Immature natural killer cell (primary cell): ENCODE data around the gene KRTAP5-1. TPM values are rescaled to one million over a fixed set of nuclear protein-coding genes. Genes with fewer than 3 reads are reported as not detected.
A peak's percentile ranks its signal among the peaks of the same experiment; 100 is the strongest.
"Not testable (repeated sequence)": the region's sequence is repeated elsewhere in the genome, so short reads cannot be mapped to it uniquely, and the experiment has no call there.

Experiments used
- DNase-seq, 3 donors: peaks; one replicate each; pipeline ENCODE4 v3.0.0; 2022; ENCODE audit warnings: mixed read lengths in 1 of 3
- H3K27ac Mint-ChIP-seq, 6 donors: one replicate each; pipeline ENCODE4 v1.8.0; 2020; ENCODE audit warnings: mixed read lengths in 6 of 6, mild to moderate bottlenecking in 5 of 6, inconsistent platforms in 4 of 6, moderate library complexity in 3 of 6
- H3K27me3 Mint-ChIP-seq, 3 donors: one replicate each; pipeline ENCODE4 v1.8.0; 2020 to 2021; ENCODE audit warnings: low read depth in 3 of 3, mild to moderate bottlenecking in 3 of 3, mixed read lengths in 3 of 3, moderate library complexity in 3 of 3, inconsistent platforms in 1 of 3
- H3K36me3 Mint-ChIP-seq, 3 donors: one replicate each; pipeline ENCODE4 v1.8.0; 2020; ENCODE audit warnings: mixed read lengths in 3 of 3, inconsistent platforms in 2 of 3, mild to moderate bottlenecking in 2 of 3
- H3K4me1 Mint-ChIP-seq, 2 donors: one replicate each; pipeline ENCODE4 v1.8.0; 2020; ENCODE audit warnings: inconsistent platforms in 2 of 2, mild to moderate bottlenecking in 2 of 2, mixed read lengths in 2 of 2, moderate library complexity in 1 of 2
- H3K4me3 Mint-ChIP-seq, 5 donors: one replicate each; pipeline ENCODE4 v1.8.0; 2020; ENCODE audit warnings: mild to moderate bottlenecking in 5 of 5, mixed read lengths in 5 of 5, inconsistent platforms in 3 of 5, moderate library complexity in 3 of 5
- H3K9me3 Mint-ChIP-seq, 6 donors: one replicate each; pipeline ENCODE4 v1.8.0; 2020; ENCODE audit warnings: mild to moderate bottlenecking in 6 of 6, mixed read lengths in 6 of 6, inconsistent platforms in 4 of 6, moderate library complexity in 3 of 6
- polyA plus RNA-seq, 3 donors: library from polyadenylated mRNA; unstranded; fragments of 300-500 nt; fragmentation: Illumina TruSeq; gene quantifications; one replicate each; pipeline ENCODE4 v1.2.3, GENCODE V29; 2021

Gene KRTAP5-1
- polyA plus RNA-seq, 3 donors from 2014 or later, result not detected

GRCh38 chr11:1596576-1597121 lies 11.6 kb upstream of the KRTAP5-1 start:
- not testable (repeated sequence) for H3K9me3 Mint-ChIP-seq, H3K4me3 Mint-ChIP-seq, H3K27ac Mint-ChIP-seq, H3K4me1 Mint-ChIP-seq, H3K36me3 Mint-ChIP-seq, DNase-seq
- peaks cover 1 to 13% (median 11%) of the 10 kb centered on the region in 3 donors for H3K27me3 Mint-ChIP-seq

- H3K27ac Mint-ChIP-seq, DNase-seq, H3K4me1 Mint-ChIP-seq, H3K9me3 Mint-ChIP-seq, H3K4me3 Mint-ChIP-seq, H3K36me3 Mint-ChIP-seq: not testable (repeated sequence)
- peaks cover 1 to 13% (median 11%) of the 10 kb centered on the region in 3 donors for H3K27me3 Mint-ChIP-seq
Observed at GRCh38 chr11:1595994-1596575, 11.0 kb upstream of the KRTAP5-1 start.

- H3K9me3 Mint-ChIP-seq, result peaks cover 0 to 2% (median 0%) of the 10 kb centered on the region in 6 donors
- H3K27me3 Mint-ChIP-seq, result peaks cover 0 to 11% (median 10%) of the 10 kb centered on the region in 3 donors
- no peak overlapping the region for H3K4me3 Mint-ChIP-seq
- H3K4me1 Mint-ChIP-seq, result peaks cover 23 to 25% of the 10 kb centered on the region in 2 donors
- peaks cover 0 to 5% (median 5%) of the 10 kb centered on the region in 3 donors for H3K36me3 Mint-ChIP-seq
- H3K27ac Mint-ChIP-seq, result peak overlapping the region in 1 of 6 donors; percentile 1
- DNase-seq, result no peak
Observed at GRCh38 chr11:1592628-1593027, 7.5 kb upstream of the KRTAP5-1 start.

- Mint-ChIP-seq H3K4me1 (peaks cover 25 to 30% of the 10 kb centered on the region in 2 donors), H3K27me3 (peaks cover under 1 to 5% (median 4%) of the 10 kb centered on the region in 3 donors), H3K4me3 (peak overlapping the region in 3 of 5 donors; percentile 35 to 59 (median 46)), H3K27ac (peak overlapping the region in 4 of 6 donors; percentile 36 to 76 (median 58)), H3K9me3 (peaks cover 0 to 2% (median 0%) of the 10 kb centered on the region in 6 donors), H3K36me3 (peaks cover 0 to 5% (median 5%) of the 10 kb centered on the region in 3 donors)
- DNase-seq, result no peak
Observed at GRCh38 chr11:1589996-1590395, 4.9 kb upstream of the KRTAP5-1 start.

- H3K27ac Mint-ChIP-seq, result peak overlapping the region; percentile 78 to 89 (median 86)
Observed at GRCh38 chr11:1589191-1589963, 4.3 kb upstream of the KRTAP5-1 start.

GRCh38 chr11:1586699-1587098 lies 1.6 kb upstream of the KRTAP5-1 start:
- DNase-seq, result no peak
- H3K9me3 Mint-ChIP-seq, result peaks cover 0 to 2% (median 0%) of the 10 kb centered on the region in 6 donors
- peaks cover 37 to 39% of the 10 kb centered on the region in 2 donors for H3K4me1 Mint-ChIP-seq
- peaks cover 0 to 5% (median 5%) of the 10 kb centered on the region in 3 donors for H3K36me3 Mint-ChIP-seq
- no peak overlapping the region for H3K27ac Mint-ChIP-seq
- no peak overlapping the region for H3K4me3 Mint-ChIP-seq
- H3K27me3 Mint-ChIP-seq, result peaks cover 3 to 9% (median 6%) of the 10 kb centered on the region in 3 donors

More at GRCh38 chr11:1589191-1589963, 4.3 kb upstream of the KRTAP5-1 start:
- Mint-ChIP-seq H3K4me3 (peak overlapping the region; percentile 73 to 90 (median 79)), H3K4me1 (peaks cover 31 to 35% of the 10 kb centered on the region in 2 donors)
- H3K27me3 Mint-ChIP-seq, H3K9me3 Mint-ChIP-seq, H3K36me3 Mint-ChIP-seq: not testable (repeated sequence)
- peak in 1 of 3 donors; percentile 25 for DNase-seq

- not testable (repeated sequence) for H3K9me3 Mint-ChIP-seq, H3K36me3 Mint-ChIP-seq, DNase-seq, H3K4me3 Mint-ChIP-seq, H3K27ac Mint-ChIP-seq
- peaks cover 14 to 18% of the 10 kb centered on the region in 2 donors for H3K4me1 Mint-ChIP-seq
- H3K27me3 Mint-ChIP-seq, result peaks cover 3 to 14% (median 6%) of the 10 kb centered on the region in 3 donors
Observed at GRCh38 chr11:1582909-1583308, 2.2 kb downstream of the KRTAP5-1 start.

- Mint-ChIP-seq H3K27ac (no peak overlapping the region), H3K4me1 (peaks cover 12 to 16% of the 10 kb centered on the region in 2 donors), H3K36me3 (peaks cover 0 to 6% (median 0%) of the 10 kb centered on the region in 3 donors), H3K27me3 (peaks cover 3 to 14% (median 6%) of the 10 kb centered on the region in 3 donors), H3K4me3 (no peak overlapping the region), H3K9me3 (peaks cover 0 to 5% (median 1%) of the 10 kb centered on the region in 6 donors)
- DNase-seq, result no peak
Observed at GRCh38 chr11:1581976-1582375, 3.1 kb downstream of the KRTAP5-1 start.

GRCh38 chr11:1576825-1577224 lies 8.3 kb downstream of the KRTAP5-1 start:
- H3K4me3 Mint-ChIP-seq, result peak overlapping the region in 3 of 5 donors; percentile 18 to 51 (median 26)
- peak overlapping the region in 1 of 6 donors; percentile 40 for H3K27ac Mint-ChIP-seq
- peaks cover 0 to 6% (median 0%) of the 10 kb centered on the region in 3 donors for H3K36me3 Mint-ChIP-seq
- H3K27me3 Mint-ChIP-seq, result peaks cover 10 to 16% (median 10%) of the 10 kb centered on the region in 3 donors
- peaks cover 5 to 8% of the 10 kb centered on the region in 2 donors for H3K4me1 Mint-ChIP-seq
- no peak for DNase-seq
- peaks cover 0 to 5% (median 1%) of the 10 kb centered on the region in 6 donors for H3K9me3 Mint-ChIP-seq

- DNase-seq, H3K36me3 Mint-ChIP-seq, H3K27ac Mint-ChIP-seq, H3K9me3 Mint-ChIP-seq: not testable (repeated sequence)
- H3K27me3 Mint-ChIP-seq, result peaks cover 10 to 16% (median 12%) of the 10 kb centered on the region in 3 donors
- H3K4me3 Mint-ChIP-seq, result peak overlapping the region in 3 of 5 donors; percentile 39 to 61 (median 50)
- peaks cover 5 to 10% of the 10 kb centered on the region in 2 donors for H3K4me1 Mint-ChIP-seq
Observed at GRCh38 chr11:1575756-1576155, 9.3 kb downstream of the KRTAP5-1 start.

GRCh38 chr11:1574933-1575242 lies 10.2 kb downstream of the KRTAP5-1 start:
- H3K36me3 Mint-ChIP-seq, result peaks cover 0 to 6% (median 0%) of the 10 kb centered on the region in 3 donors
- H3K27ac Mint-ChIP-seq, result peak overlapping the region in 2 of 6 donors; percentile 16 to 45
- H3K27me3 Mint-ChIP-seq, result peaks cover 10 to 24% (median 14%) of the 10 kb centered on the region in 3 donors
- peaks cover 5 to 18% of the 10 kb centered on the region in 2 donors for H3K4me1 Mint-ChIP-seq
- DNase-seq, result no peak
- peak overlapping the region; percentile 27 to 61 (median 50) for H3K4me3 Mint-ChIP-seq
- H3K9me3 Mint-ChIP-seq, result peaks cover 0 to 5% (median 1%) of the 10 kb centered on the region in 6 donors

- Mint-ChIP-seq H3K9me3 (peaks cover 0 to 5% (median 1%) of the 10 kb centered on the region in 6 donors), H3K4me1 (peaks cover 5 to 21% of the 10 kb centered on the region in 2 donors), H3K27me3 (peaks cover 11 to 29% (median 19%) of the 10 kb centered on the region in 3 donors), H3K36me3 (peaks cover 0 to 6% (median 0%) of the 10 kb centered on the region in 3 donors), H3K4me3 (peak overlapping the region; percentile 50 to 77 (median 76)), H3K27ac (peak overlapping the region; percentile 60 to 93 (median 88))
- DNase-seq, result peak; percentile 63 to 69 (median 64)
Observed at GRCh38 chr11:1574238-1574932, 10.7 kb downstream of the KRTAP5-1 start.

- peaks cover 5 to 25% of the 10 kb centered on the region in 2 donors for H3K4me1 Mint-ChIP-seq
- peak in 1 of 3 donors; percentile 21 for DNase-seq
- H3K9me3 Mint-ChIP-seq, result peaks cover 0 to 4% (median under 1%) of the 10 kb centered on the region in 6 donors
- H3K27ac Mint-ChIP-seq, result peak overlapping the region; percentile 60 to 93 (median 88)
- peaks cover 0 to 2% (median 0%) of the 10 kb centered on the region in 3 donors for H3K36me3 Mint-ChIP-seq
- peaks cover 16 to 34% (median 18%) of the 10 kb centered on the region in 3 donors for H3K27me3 Mint-ChIP-seq
- peak overlapping the region; percentile 40 to 77 (median 76) for H3K4me3 Mint-ChIP-seq
Observed at GRCh38 chr11:1573903-1574237, 11.2 kb downstream of the KRTAP5-1 start.
